Endothelial cell of umbilical vein (primary cell): ENCODE results near the gene KRT86. TPM values are rescaled to one million over a fixed set of nuclear protein-coding genes. Genes with fewer than 3 reads are reported as not detected.

ENCODE experiments used
- BruUV-seq: library from RNA; stranded (reverse); fragments of 400-500 nt; replicated peaks from 2 replicates; lab custom pipeline; 2021; lab: Mats Ljungman, UMichigan
- CTCF ChIA-PET: fragments of 300-600, 350-600 bp; sonication (Branson Sonifier 250); formaldehyde crosslinking; loops from one replicate; lab custom pipeline; 2021; ENCODE audit warnings: antibody characterized with exemption, inconsistent platforms; lab: Charles Lee
- POLR2A ChIA-PET: fragments of 300-600, 350-600 bp; sonication (Branson Sonifier 250); formaldehyde crosslinking; loops from one replicate; lab custom pipeline; 2021; ENCODE audit warnings: antibody characterized with exemption, inconsistent platforms; lab: Charles Lee
- DNase-seq: peaks from one replicate; pipeline ENCODE4 v3.0.0-alpha.2; 2011; ENCODE audit warnings: low read depth, low spot score
- FAIRE-seq: peaks from 2 replicates; lab custom pipeline; 2011; peaks lifted over from hg19 to GRCh38; lab: Jason Lieb, UNC
- H2AFZ ChIP-seq: 2 replicates; pipeline ENCODE4 v1.6.0; 2012; ENCODE audit warnings: low read depth, low read length, control low read depth, inconsistent platforms
- H3K27ac ChIP-seq: 2 replicates; pipeline ENCODE4 v1.5.1; 2011; ENCODE audit warnings: low read depth, mild to moderate bottlenecking, control low read depth, low read length, moderate library complexity; ENCODE audit not compliant: insufficient read depth
- H3K27me3 ChIP-seq, 2 experiments: 2 replicates each; pipeline versions ENCODE4 v1.6.0 to v1.6.1; 2011; ENCODE audit warnings: low read length in 2 of 2, mixed read lengths in 1 of 2; ENCODE audit not compliant: control insufficient read depth in 2 of 2, insufficient read depth in 2 of 2
- H3K36me3 ChIP-seq, 2 experiments: 2 replicates in 1 of 2; 3 replicates in 1 of 2; pipeline ENCODE4 v1.5.1; 2011; ENCODE audit warnings: low read length in 2 of 2, mild to moderate bottlenecking in 1 of 2, moderate library complexity in 1 of 2; ENCODE audit not compliant: control insufficient read depth in 2 of 2, insufficient read depth in 2 of 2; ENCODE audit errors: extremely low read depth in 1 of 2
- H3K4me1 ChIP-seq: 3 replicates; pipeline ENCODE4 v1.5.1; 2011; ENCODE audit warnings: mild to moderate bottlenecking, low read length; ENCODE audit not compliant: control insufficient read depth, insufficient read depth; ENCODE audit errors: extremely low read depth
- H3K4me2 ChIP-seq: 2 replicates; pipeline ENCODE4 v1.6.1; 2011; ENCODE audit warnings: low read length, control low read depth, mixed read lengths; ENCODE audit not compliant: insufficient read depth
- H3K4me3 ChIP-seq, 3 experiments: fragments of 200-600 bp in 1 of 3; sonication (generic), shearing (Covaris generic) in 1 of 3; replicated peaks in 1 of 3; 2 replicates each; pipeline ENCODE4 v1.5.1; 2011 to 2016; ENCODE audit warnings: control low read depth in 3 of 3, low read length in 3 of 3, mild to moderate bottlenecking in 2 of 3, inconsistent platforms in 1 of 3, low read depth in 1 of 3, moderate library complexity in 1 of 3; ENCODE audit not compliant: insufficient read depth in 1 of 3
- H3K79me2 ChIP-seq: 2 replicates; pipeline ENCODE4 v1.6.0; 2012; ENCODE audit warnings: low read length, inconsistent platforms; ENCODE audit not compliant: control insufficient read depth, insufficient read depth
- H3K9ac ChIP-seq: replicated peaks from 2 replicates; pipeline ENCODE3; 2011; ENCODE audit warnings: low read length, control low read depth; ENCODE audit not compliant: insufficient read depth; ENCODE audit errors: extremely low read depth
- H3K9me1 ChIP-seq: replicated peaks from 3 replicates; pipeline ENCODE4 v1.6.0; 2011; ENCODE audit warnings: mild to moderate bottlenecking, low read length; ENCODE audit not compliant: control insufficient read depth, insufficient read depth; ENCODE audit errors: extremely low read depth
- H3K9me3 ChIP-seq: replicated peaks from 2 replicates; pipeline ENCODE4 v1.5.1; 2012; ENCODE audit warnings: low read length, inconsistent platforms; ENCODE audit not compliant: control insufficient read depth, insufficient read depth
- H4K20me1 ChIP-seq: replicated peaks from 2 replicates; pipeline ENCODE3; 2011; ENCODE audit warnings: mild to moderate bottlenecking, low read length; ENCODE audit not compliant: control insufficient read depth, insufficient read depth; ENCODE audit errors: extremely low read depth
- EZH2 ChIP-seq: IDR thresholded peaks from 2 replicates; pipeline ENCODE4 v1.6.1; 2012; ENCODE audit warnings: borderline replicate concordance, low read depth, mild to moderate bottlenecking, moderate library complexity, low read length, inconsistent platforms; ENCODE audit not compliant: severe bottlenecking
- FOS ChIP-seq: IDR thresholded peaks from 2 replicates; pipeline ENCODE4 v1.6.1; 2011; ENCODE audit warnings: mild to moderate bottlenecking, low read length, moderate library complexity, borderline replicate concordance; ENCODE audit not compliant: insufficient read depth
- GATA2 ChIP-seq: IDR thresholded peaks from 2 replicates; pipeline ENCODE4 v1.7.0; 2011; ENCODE audit warnings: low read depth, mild to moderate bottlenecking, moderate library complexity, mixed read lengths, low read length; ENCODE audit not compliant: insufficient read length, insufficient read depth
- JUN ChIP-seq: IDR thresholded peaks from 2 replicates; pipeline ENCODE4 v1.6.1; 2011; ENCODE audit warnings: borderline replicate concordance, low read depth; ENCODE audit not compliant: insufficient read length, insufficient read depth
- MYC ChIP-seq: IDR thresholded peaks from one replicate; pipeline ENCODE4 v1.6.1; 2011; ENCODE audit warnings: mild to moderate bottlenecking, low read depth, low read length
- POLR2A ChIP-seq: IDR thresholded peaks from 2 replicates; pipeline ENCODE4 v1.6.1; 2012; ENCODE audit warnings: low read depth, mild to moderate bottlenecking, control low read depth, low read length
- POLR2AphosphoS5 ChIP-seq: IDR thresholded peaks from 2 replicates; pipeline ENCODE4 v1.6.1; 2012; ENCODE audit warnings: low read depth, mild to moderate bottlenecking, control low read depth, low read length, moderate library complexity; ENCODE audit not compliant: insufficient read depth
- dilution Hi-C: fragments of 300-500 bp; cut with MboI; formaldehyde crosslinking; loops from one replicate; pipeline ENCODE4 v1.15.0; 2019; ENCODE audit warnings: low sequenced_read_pairs; ENCODE audit not compliant: extremely low pct_ligation_motif_present
- intact Hi-C: fragments of 100-400 bp; cut with micrococcal nuclease; formaldehyde crosslinking; loops from one replicate; pipeline ENCODE4 v1.10.0; 2022
- polyA plus RNA-seq, 4 experiments: library from polyadenylated mRNA; depleted of rRNA in 3 of 4; stranded (reverse) in 3 of 4; unstranded in 1 of 4; fragments of >200 nt; gene quantifications; 2 replicates each; pipeline versions ENCODE4 v1.2.1 to v1.2.3, GENCODE V29; 2011 to 2012; ENCODE audit warnings: missing spikeins in 1 of 4
- total RNA-seq: library from RNA; stranded (reverse); gene quantifications from 2 replicates; pipeline ENCODE4 v1.2.3, GENCODE V29; 2021
- TF ChIP-seq, protein P1 (sequence below), 2 donors: IDR thresholded peaks; 1 replicate in 1 of 2; 2 replicates in 1 of 2; pipeline ENCODE4 v1.5.1; 2011; ENCODE audit warnings: low read length in 2 of 2, mild to moderate bottlenecking in 2 of 2, moderate library complexity in 2 of 2, control low read depth in 1 of 2, inconsistent platforms in 1 of 2, low read depth in 1 of 2; ENCODE audit not compliant: insufficient read depth in 1 of 2; ENCODE audit errors: extremely low read depth in 1 of 2
- TF ChIP-seq, protein P2 (sequence below): IDR thresholded peaks from 2 replicates; pipeline ENCODE4 v1.6.1; 2011; ENCODE audit not compliant: insufficient read depth, insufficient read length

The KRT86 gene
- total and polyA plus RNA-seq, 2 donors (not counting 3 experiments of a cell fraction or from before 2014, with no cell fraction given), result not detected

DNA sequence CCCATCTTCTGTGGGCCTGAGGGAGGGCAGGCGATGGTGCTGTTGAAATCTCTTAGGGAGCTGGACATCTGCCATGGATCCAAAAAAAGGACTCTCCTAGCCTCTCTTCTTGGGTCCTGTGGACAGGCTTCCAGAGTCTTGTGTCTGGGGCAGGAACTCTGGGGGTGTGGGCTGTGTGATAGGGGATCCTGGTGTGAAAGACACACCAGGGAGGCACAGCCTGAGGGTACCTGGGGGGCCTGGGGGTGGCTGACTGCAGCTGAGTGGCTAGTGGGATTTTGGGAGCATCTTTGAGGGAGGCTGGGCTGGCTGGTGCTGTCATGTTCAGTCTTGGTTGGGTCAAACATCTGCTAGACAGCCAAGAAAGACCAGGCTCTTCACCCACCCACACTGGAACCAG lies 48.6 kb downstream of the KRT86 start:
- no peak for FAIRE-seq
- Histone ChIP-seq H3K27ac (no peak overlapping the region), H3K79me2 (no peaks in the 10 kb centered on the region), H4K20me1 (no peaks in the 10 kb centered on the region), H3K9me3 (no peaks in the 10 kb centered on the region), H2AFZ (no peak overlapping the region), H3K4me2 (no peak overlapping the region), H3K9me1 (no peaks in the 10 kb centered on the region), H3K36me3 (no peaks in the 10 kb centered on the region), H3K4me3 (no peak overlapping the region), H3K27me3 (peaks cover 52 to 54% of the 10 kb centered on the region in 2 experiments), H3K4me1 (no peaks in the 10 kb centered on the region), H3K9ac (no peak overlapping the region)
- TF ChIP-seq POLR2A (no peak), MYC (no peak), POLR2AphosphoS5 (no peak), FOS (no peak), JUN (no peak), EZH2 (no peak), GATA2 (no peak)
- TF ChIP-seq, protein P1, sequence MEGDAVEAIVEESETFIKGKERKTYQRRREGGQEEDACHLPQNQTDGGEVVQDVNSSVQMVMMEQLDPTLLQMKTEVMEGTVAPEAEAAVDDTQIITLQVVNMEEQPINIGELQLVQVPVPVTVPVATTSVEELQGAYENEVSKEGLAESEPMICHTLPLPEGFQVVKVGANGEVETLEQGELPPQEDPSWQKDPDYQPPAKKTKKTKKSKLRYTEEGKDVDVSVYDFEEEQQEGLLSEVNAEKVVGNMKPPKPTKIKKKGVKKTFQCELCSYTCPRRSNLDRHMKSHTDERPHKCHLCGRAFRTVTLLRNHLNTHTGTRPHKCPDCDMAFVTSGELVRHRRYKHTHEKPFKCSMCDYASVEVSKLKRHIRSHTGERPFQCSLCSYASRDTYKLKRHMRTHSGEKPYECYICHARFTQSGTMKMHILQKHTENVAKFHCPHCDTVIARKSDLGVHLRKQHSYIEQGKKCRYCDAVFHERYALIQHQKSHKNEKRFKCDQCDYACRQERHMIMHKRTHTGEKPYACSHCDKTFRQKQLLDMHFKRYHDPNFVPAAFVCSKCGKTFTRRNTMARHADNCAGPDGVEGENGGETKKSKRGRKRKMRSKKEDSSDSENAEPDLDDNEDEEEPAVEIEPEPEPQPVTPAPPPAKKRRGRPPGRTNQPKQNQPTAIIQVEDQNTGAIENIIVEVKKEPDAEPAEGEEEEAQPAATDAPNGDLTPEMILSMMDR (IDR thresholded peaks at IDR 0.05; ENCODE audit: extremely low read depth in 1 of 2, insufficient read depth in 1 of 2, low read depth in 1 of 2, low read length in 2 of 2), result no peak
- TF ChIP-seq, protein P2, sequence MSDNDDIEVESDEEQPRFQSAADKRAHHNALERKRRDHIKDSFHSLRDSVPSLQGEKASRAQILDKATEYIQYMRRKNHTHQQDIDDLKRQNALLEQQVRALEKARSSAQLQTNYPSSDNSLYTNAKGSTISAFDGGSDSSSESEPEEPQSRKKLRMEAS, result no peak
- BruUV-seq, result no TSS peak
- POLR2A ChIA-PET, result no interaction called here
- intact Hi-C loops (no loop called here), dilution Hi-C loops (no loop called here)
- CTCF ChIA-PET, result no interaction called here
- no peak for DNase-seq
